Rectal smooth muscle tissue (tissue), 1 donor: ENCODE results near the gene TFPT.

Experiments used
- H3K27ac ChIP-seq: one replicate; pipeline ENCODE4 v1.7.0; 2013; ENCODE audit warnings: low read depth, low read length, inconsistent platforms
- H3K27me3 ChIP-seq: one replicate; pipeline ENCODE4 v1.7.0; 2013; ENCODE audit warnings: low read length; ENCODE audit not compliant: control insufficient read depth, insufficient read depth
- H3K36me3 ChIP-seq: one replicate; pipeline ENCODE4 v1.7.0; 2013; ENCODE audit warnings: low read length; ENCODE audit not compliant: control insufficient read depth, insufficient read depth
- H3K4me1 ChIP-seq: one replicate; pipeline ENCODE4 v1.7.0; 2013; ENCODE audit warnings: low read length; ENCODE audit not compliant: control insufficient read depth, insufficient read depth
- H3K4me3 ChIP-seq: one replicate; pipeline ENCODE4 v1.7.0; 2013; ENCODE audit warnings: low read length
- H3K9ac ChIP-seq: one replicate; pipeline ENCODE4 v1.7.0; 2013; ENCODE audit warnings: low read length

The TFPT gene

DNA sequence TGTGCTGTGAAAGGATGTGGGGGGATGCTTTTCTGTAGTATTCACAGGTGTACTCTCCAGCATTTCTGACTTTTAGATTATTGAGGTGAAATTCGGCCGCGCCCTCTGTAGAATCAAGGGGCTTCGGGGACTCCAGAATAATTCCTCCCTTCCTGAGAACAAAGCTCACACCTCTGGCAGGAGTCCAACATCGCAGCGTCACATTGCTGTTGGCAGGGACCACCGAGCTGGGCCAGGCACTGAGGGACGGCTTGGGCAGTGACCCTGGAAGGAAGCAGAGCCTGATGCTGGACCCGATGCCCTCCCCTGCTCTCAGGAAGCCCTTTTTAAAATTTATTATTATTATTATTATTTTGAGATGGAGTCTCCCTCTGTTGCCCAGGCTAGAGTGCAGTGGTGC lies 40.6 kb downstream of the TFPT start:
- no peak overlapping the region for H3K4me3 ChIP-seq
- no peaks in the 10 kb centered on the region for H3K4me1 ChIP-seq
- no peaks in the 10 kb centered on the region for H3K36me3 ChIP-seq
- no peak overlapping the region for H3K27ac ChIP-seq
- H3K27me3 ChIP-seq: no peaks in the 10 kb centered on the region
- no peak overlapping the region for H3K9ac ChIP-seq

DNA sequence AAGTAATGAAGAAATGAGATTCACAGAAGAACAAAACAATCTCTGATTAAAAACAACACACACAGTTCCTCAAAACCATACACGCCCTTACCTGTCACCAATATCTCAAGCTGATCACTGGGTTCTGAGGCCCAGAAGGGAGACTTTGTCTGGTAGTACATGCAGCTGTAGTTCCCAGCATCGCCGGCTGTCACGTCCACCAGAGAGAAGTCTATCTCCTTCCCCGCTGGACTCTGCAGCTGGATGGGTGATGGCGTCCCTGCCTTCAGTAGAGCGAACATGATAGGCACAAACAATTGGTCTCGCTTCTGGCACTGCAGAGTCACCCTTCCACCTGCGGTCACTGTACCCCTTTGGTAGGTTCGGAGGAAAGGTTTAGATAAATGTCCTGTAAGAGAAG lies 41.6 kb downstream of the TFPT start:
- H3K4me3 ChIP-seq: no peak overlapping the region
- H3K36me3 ChIP-seq: no peaks in the 10 kb centered on the region
- no peaks in the 10 kb centered on the region for H3K4me1 ChIP-seq
- no peaks in the 10 kb centered on the region for H3K27me3 ChIP-seq
- no peak overlapping the region for H3K27ac ChIP-seq
- no peak overlapping the region for H3K9ac ChIP-seq

DNA sequence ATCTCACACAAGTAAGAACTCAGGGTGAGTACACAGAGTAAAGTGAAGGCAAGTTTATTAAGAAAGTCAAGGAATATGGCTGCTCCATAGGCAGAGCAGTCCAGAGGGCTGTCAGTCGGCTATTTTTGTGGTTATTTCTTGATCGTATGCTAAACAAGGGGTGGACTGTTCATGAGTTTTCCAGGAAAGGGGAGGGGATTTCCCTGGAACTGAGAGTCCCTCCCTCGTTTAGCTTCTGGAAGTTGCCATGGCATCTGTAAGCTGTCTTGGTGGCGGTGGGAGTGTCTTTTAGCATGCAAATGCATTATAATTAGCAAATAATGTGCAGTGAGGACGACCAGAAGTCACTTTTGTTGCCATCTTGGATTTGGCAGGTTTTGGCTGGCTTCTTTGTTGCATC lies 46.0 kb downstream of the TFPT start:
- no peaks in the 10 kb centered on the region for H3K36me3 ChIP-seq
- no peak overlapping the region for H3K27ac ChIP-seq
- H3K27me3 ChIP-seq: no peaks in the 10 kb centered on the region
- H3K4me3 ChIP-seq: no peak overlapping the region
- no peaks in the 10 kb centered on the region for H3K4me1 ChIP-seq
- no peak overlapping the region for H3K9ac ChIP-seq

DNA sequence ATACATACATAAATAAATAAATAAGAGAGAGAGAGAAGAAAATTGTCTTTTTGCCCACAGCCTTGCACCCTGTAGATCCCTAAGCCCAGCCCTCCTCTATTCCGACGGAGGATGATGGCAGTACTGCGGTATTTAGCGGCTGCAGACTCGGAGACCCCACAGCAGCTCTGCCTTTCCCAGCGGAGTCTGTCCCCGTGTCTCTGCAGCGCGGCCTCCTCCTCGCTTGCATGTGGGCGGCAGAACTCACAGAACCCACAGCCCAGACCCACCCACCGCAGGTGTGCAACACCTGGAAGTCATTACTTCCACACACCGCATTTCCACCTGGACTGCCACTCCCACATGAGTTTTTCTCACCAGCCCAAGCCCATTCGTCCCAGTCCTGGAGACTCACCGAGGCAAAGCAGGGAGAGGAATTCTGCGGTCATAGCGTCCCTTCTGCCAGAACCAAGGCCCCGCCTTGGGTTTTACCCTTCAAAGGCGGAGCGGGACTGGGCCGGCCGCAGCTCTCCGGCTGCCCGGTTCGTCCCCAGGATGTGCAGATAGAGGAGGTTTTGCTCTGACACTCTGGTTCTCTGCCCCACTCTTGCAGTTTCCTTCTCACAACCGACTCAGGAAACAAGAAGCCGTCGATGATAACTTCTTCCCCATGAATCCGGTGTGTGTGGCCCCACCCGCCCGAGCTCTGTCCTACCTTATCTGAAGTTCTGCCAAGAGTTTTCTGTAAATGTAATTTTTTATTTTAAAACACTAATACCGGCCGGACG lies 51.9 kb downstream of the TFPT start, which contains the start of gene VSTM1:
TSS of gene VSTM1 (minus strand) at position 548 of the 767 bp plus-strand sequence. CDS start at position 428, 120 bp downstream.
- Histone ChIP-seq H3K27me3 (no peaks in the 10 kb centered on the region), H3K27ac (no peak within 1 kb of the TSS), H3K36me3 (no peaks in the 10 kb centered on the region), H3K4me1 (no peaks in the 10 kb centered on the region), H3K9ac (no peak within 1 kb of the TSS), H3K4me3 (no peak within 1 kb of the TSS)

DNA sequence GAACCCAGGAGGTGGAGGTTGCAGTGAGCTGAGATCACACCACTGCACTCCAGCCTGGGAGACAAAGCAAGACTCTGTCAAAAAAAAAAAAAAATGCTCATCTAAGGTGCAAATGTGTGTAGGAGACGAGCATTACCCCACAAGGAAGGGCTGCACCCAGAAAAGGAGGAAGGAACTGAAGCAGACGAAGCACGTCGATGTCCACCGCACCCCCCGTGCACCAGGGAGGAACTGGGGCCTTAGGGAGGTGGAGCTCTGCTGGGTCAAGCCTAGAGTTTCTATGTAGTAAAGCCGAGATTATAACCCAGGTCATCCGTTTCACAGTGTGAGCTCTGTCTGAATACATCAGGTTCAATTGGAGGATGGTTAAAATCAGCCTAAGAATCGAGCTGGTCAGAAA lies 52.8 kb downstream of the TFPT start:
- Histone ChIP-seq H3K36me3 (no peaks in the 10 kb centered on the region), H3K4me1 (no peaks in the 10 kb centered on the region), H3K27ac (no peak overlapping the region), H3K27me3 (no peaks in the 10 kb centered on the region), H3K9ac (no peak overlapping the region), H3K4me3 (no peak overlapping the region)
